Stimulated activated CD4-positive, alpha-beta T cell treated with anti-CD3 and anti-CD28 coated beads, Interleukin-1b, Interleukin-23, amount 100 ng/mL, for 24 hours (primary cell): ENCODE results near the gene LDHA.
"Not testable (repeated sequence)": the region's sequence is repeated elsewhere in the genome, so short reads cannot be mapped to it uniquely, and the experiment has no call there.

ENCODE experiments used
- DNase-seq, 4 experiments: peaks; one replicate each; pipeline ENCODE4 v3.0.0-alpha.2; 2020; ENCODE audit warnings: low read depth in 4 of 4, low spot score in 1 of 4

LDHA gene

GRCh38 chr11:18393581-18394274, 635 bp upstream of the LDHA start:
- peak in 1 of 4 experiments; percentile 17 for DNase-seq

- peak in 1 of 4 experiments; percentile 24 for DNase-seq
Observed at GRCh38 chr11:18394928-18395734, 768 bp downstream of the LDHA start.

- peak; percentile 80 to 91 (median 85) for DNase-seq
Observed at GRCh38 chr11:18395735-18396504, 1.6 kb downstream of the LDHA start.

- DNase-seq: no peak
Observed at GRCh38 chr11:18397921-18398320, 3.6 kb downstream of the LDHA start.

GRCh38 chr11:18401077-18401476, 6.7 kb downstream of the LDHA start:
- DNase-seq: not testable (repeated sequence)

- DNase-seq: no peak
Observed at GRCh38 chr11:18404062-18404461, 9.7 kb downstream of the LDHA start.

- DNase-seq: not testable (repeated sequence)
Observed at GRCh38 chr11:18407400-18407799, 13.0 kb downstream of the LDHA start.

- no peak for DNase-seq
Observed at GRCh38 chr11:18408558-18409291, 14.4 kb downstream of the LDHA start.

- DNase-seq: no peak
Observed at GRCh38 chr11:18416459-18416858, 22.1 kb downstream of the LDHA start.

GRCh38 chr11:18419040-18419439, 24.7 kb downstream of the LDHA start:
- no peak for DNase-seq

- no peak for DNase-seq
Observed at GRCh38 chr11:18420067-18420466, 25.7 kb downstream of the LDHA start.

- DNase-seq: no peak
Observed at GRCh38 chr11:18427240-18427639, 32.9 kb downstream of the LDHA start.

- DNase-seq: no peak
Observed at GRCh38 chr11:18429332-18429731, 35.0 kb downstream of the LDHA start.

- no peak for DNase-seq
Observed at GRCh38 chr11:18438691-18439090, 44.3 kb downstream of the LDHA start.

GRCh38 chr11:18449251-18449650, 54.9 kb downstream of the LDHA start:
- no peak for DNase-seq

GRCh38 chr11:18452927-18453326, 58.6 kb downstream of the LDHA start:
- no peak for DNase-seq

GRCh38 chr11:18455686-18456372, 61.5 kb downstream of the LDHA start, which contains the start of gene LDHAL6A:
LDHAL6A (plus strand) TSS chr11:18455856; CDS start chr11:18456681, 825 bp downstream.
- DNase-seq: no peak

- DNase-seq: no peak
Observed at GRCh38 chr11:18457450-18457849, 63.1 kb downstream of the LDHA start.
